B cell (primary cell): ENCODE results near the gene FAM177A1. TPM values are rescaled to one million over a fixed set of nuclear protein-coding genes. Genes with fewer than 3 reads are reported as not detected.
A peak's percentile ranks its signal among the peaks of the same experiment; 100 is the strongest.

Source experiments
- ATAC-seq: fragments of 200-7000 bp; cut with Tn5 transposase; one replicate; pipeline ENCODE4 v1.10.0; 2021; ENCODE audit warnings: low read depth, mild to moderate bottlenecking, moderate number of reproducible peaks, moderate library complexity
- CTCF ChIA-PET: fragments of 350-600 bp; sonication (Branson Sonifier 250); formaldehyde crosslinking; loops from one replicate; lab custom pipeline; 2021; ENCODE audit warnings: antibody characterized with exemption, inconsistent platforms; lab: Charles Lee
- POLR2A ChIA-PET: fragments of 350-600 bp; sonication (Branson Sonifier 250); formaldehyde crosslinking; loops from one replicate; lab custom pipeline; 2021; ENCODE audit warnings: antibody characterized with exemption; lab: Charles Lee
- DNase-seq: peaks from one replicate; pipeline ENCODE4 v3.0.0; 2013
- H2AFZ ChIP-seq: 2 replicates; pipeline ENCODE4 v1.6.1; 2012; ENCODE audit warnings: mild to moderate bottlenecking, low read depth, low read length; ENCODE audit not compliant: insufficient read depth, poor library complexity, severe bottlenecking
- H3K27ac ChIP-seq, 2 donors: 1 replicate in 1 of 2; 2 replicates in 1 of 2; pipeline ENCODE4 v1.5.1; 2012 to 2013; ENCODE audit warnings: low read length in 2 of 2, mild to moderate bottlenecking in 2 of 2, moderate library complexity in 1 of 2
- H3K27me3 ChIP-seq, 4 experiments: fragments of 200-600 bp in 1 of 4; sonication (generic) in 1 of 4; replicated peaks in 1 of 4; 1 replicate in 2 of 4; 2 replicates in 2 of 4; pipeline versions ENCODE4 v1.6.1 to v1.7.0; 2013 to 2016; ENCODE audit warnings: low read length in 3 of 4, mild to moderate bottlenecking in 2 of 4, mixed read lengths in 1 of 4, moderate library complexity in 1 of 4; ENCODE audit not compliant: insufficient read depth in 4 of 4, control insufficient read depth in 3 of 4; ENCODE audit errors: control extremely low read depth in 1 of 4
- H3K36me3 ChIP-seq, 2 experiments: replicated peaks in 1 of 2; 1 replicate in 1 of 2; 2 replicates in 1 of 2; pipeline versions ENCODE4 v1.6.1 to v1.7.1; 2013; ENCODE audit warnings: low read length in 1 of 2; ENCODE audit not compliant: insufficient read depth in 2 of 2, control insufficient read depth in 1 of 2; ENCODE audit errors: control extremely low read depth in 1 of 2, extremely low read depth in 1 of 2
- H3K4me1 ChIP-seq, 2 donors: fragments of 200-600 bp in 1 of 2; sonication (generic) in 1 of 2; 1 replicate in 1 of 2; 2 replicates in 1 of 2; pipeline versions ENCODE4 v1.5.1 to v1.6.1; 2013 to 2017; ENCODE audit warnings: low read length in 2 of 2; ENCODE audit not compliant: control insufficient read depth in 2 of 2, insufficient read depth in 2 of 2
- H3K4me2 ChIP-seq: replicated peaks from 2 replicates; pipeline ENCODE3; 2012; ENCODE audit warnings: mild to moderate bottlenecking, low read depth, low read length; ENCODE audit not compliant: poor library complexity, severe bottlenecking
- H3K4me3 ChIP-seq, 5 experiments: fragments of 200-600 bp in 1 of 5; sonication (generic) in 1 of 5; 1 replicate in 3 of 5; 2 replicates in 2 of 5; pipeline versions ENCODE4 v1.5.1 to v1.7.0; 2011 to 2016; ENCODE audit warnings: low read length in 4 of 5, mild to moderate bottlenecking in 4 of 5, low read depth in 2 of 5, control low read depth in 1 of 5, moderate library complexity in 1 of 5; ENCODE audit not compliant: insufficient read depth in 1 of 5; ENCODE audit errors: control extremely low read depth in 1 of 5, extremely low read depth in 1 of 5
- H3K79me2 ChIP-seq: fragments of 200-600 bp; sonication (generic); one replicate; pipeline ENCODE4 v1.6.0; 2016; ENCODE audit warnings: low read length; ENCODE audit not compliant: control insufficient read depth, insufficient read depth
- H3K9ac ChIP-seq: fragments of 200-600 bp; sonication (generic); 2 replicates; pipeline ENCODE4 v1.6.1; 2017; ENCODE audit warnings: mild to moderate bottlenecking, low read length, moderate library complexity
- H3K9me3 ChIP-seq, 3 donors: one replicate each; pipeline versions ENCODE4 v1.6.1 to v1.7.1; 2013; ENCODE audit warnings: low read length in 2 of 3; ENCODE audit not compliant: control insufficient read depth in 2 of 3, insufficient read depth in 1 of 3; ENCODE audit errors: control extremely low read depth in 1 of 3
- H4K20me1 ChIP-seq: 2 replicates; pipeline ENCODE4 v1.6.0; 2012; ENCODE audit warnings: mild to moderate bottlenecking, low read length; ENCODE audit not compliant: insufficient read depth, control insufficient read depth, poor library complexity, severe bottlenecking
- H3K27ac Mint-ChIP-seq: one replicate; pipeline ENCODE4 v1.8.0; 2021; ENCODE audit warnings: mixed read lengths
- H3K27me3 Mint-ChIP-seq: one replicate; pipeline ENCODE4 v1.8.0; 2021; ENCODE audit warnings: mixed read lengths
- H3K4me1 Mint-ChIP-seq: one replicate; pipeline ENCODE4 v1.8.0; 2021; ENCODE audit warnings: mixed read lengths
- H3K4me3 Mint-ChIP-seq: one replicate; pipeline ENCODE4 v1.8.0; 2021; ENCODE audit warnings: mixed read lengths
- H3K9me3 Mint-ChIP-seq: one replicate; pipeline ENCODE4 v1.8.0; 2022; ENCODE audit warnings: mixed read lengths; ENCODE audit not compliant: insufficient read depth
- CTCF ChIP-seq: fragments of 200-600 bp; IDR thresholded peaks from one replicate; pipeline ENCODE4 v1.8.0; 2022; ENCODE audit warnings: antibody characterized with exemption, mild to moderate bottlenecking
- EZH2 ChIP-seq: IDR thresholded peaks from 2 replicates; pipeline ENCODE4 v1.6.1; 2012; ENCODE audit warnings: borderline replicate concordance, low read depth, mild to moderate bottlenecking, moderate library complexity, low read length; ENCODE audit not compliant: insufficient read depth, poor library complexity, severe bottlenecking
- WGBS: methylation state at CpG from one replicate; pipeline ENCODE4 v1.1.5; 2013; ENCODE audit warnings: missing lambda C conversion rate; ENCODE audit not compliant: insufficient coverage; 5-methylcytosine and 5-hydroxymethylcytosine counted together
- intact Hi-C: fragments of 100-400 bp; cut with micrococcal nuclease; formaldehyde crosslinking; loops from one replicate; pipeline ENCODE4 v1.10.0; 2022
- polyA plus RNA-seq: library from polyadenylated mRNA; depleted of rRNA; stranded (reverse); fragments of >200 nt; gene quantifications from 2 replicates; pipeline ENCODE4 v1.2.3, GENCODE V29; 2012
- total RNA-seq, 2 donors: library from RNA; stranded (reverse); fragments of 120-200 nt in 1 of 2; gene quantifications; 1 replicate in 1 of 2; 2 replicates in 1 of 2; pipeline versions ENCODE4 v1.2.3 to v1.2.4, GENCODE V29; 2013 to 2022

Gene FAM177A1
- total and polyA plus RNA-seq, 2 donors (not counting 1 experiment from before 2014, with no cell fraction given), result 14.3 to 32.1 TPM

GRCh38 chr14:35047976-35048513 is 2.0 kb downstream of the FAM177A1 start:
- DNase-seq, result no peak
- Histone ChIP-seq H3K9me3 (no peaks in the 10 kb centered on the region), H3K4me3 (no peak overlapping the region), H3K27ac (no peak overlapping the region), H3K4me2 (no peak overlapping the region), H3K36me3 (peaks cover 0 to 10% of the 10 kb centered on the region in 2 experiments), H3K27me3 (no peaks in the 10 kb centered on the region), H2AFZ (no peak overlapping the region), H3K79me2 (peaks cover 29% of the 10 kb centered on the region), H4K20me1 (no peaks in the 10 kb centered on the region), H3K9ac (no peak overlapping the region), H3K4me1 (peaks cover 11 to 15% of the 10 kb centered on the region in 2 donors)
- no peak for ATAC-seq
- Mint-ChIP-seq H3K4me1 (peaks cover 26% of the 10 kb centered on the region), H3K9me3 (no peaks in the 10 kb centered on the region), H3K4me3 (peak overlapping the region; percentile 82), H3K27me3 (no peaks in the 10 kb centered on the region), H3K27ac (peak overlapping the region; percentile 24)
- intact Hi-C loops, result loop anchor here (5.0 to 10.0 kb wide), 4 partner anchors 416 to 1274 kb away; partner anchors contain the start of genes EAPP, INSM2, MBIP and SNX6
- ChIA-PET POLR2A (no interaction called here), CTCF (interaction anchor here (0.7 to 1.7 kb wide), 3 partner anchors 15 to 368 kb away, joined by 3 to 4 read pairs (median 4); no protein-coding TSS in a partner anchor)
- TF ChIP-seq EZH2, result no peak
- no peak for TF ChIP-seq CTCF
- WGBS, result no CpG with 5 or more reads among the region's 4 CpGs

GRCh38 chr14:35050652-35051051 is 4.6 kb downstream of the FAM177A1 start:
- TF ChIP-seq CTCF, result no peak
- TF ChIP-seq EZH2, result no peak
- H3K4me3 ChIP-seq, result no peak overlapping the region
- Mint-ChIP-seq H3K4me3 (no peak overlapping the region), H3K4me1 (peaks cover 17% of the 10 kb centered on the region), H3K9me3 (no peaks in the 10 kb centered on the region), H3K27me3 (no peaks in the 10 kb centered on the region), H3K27ac (no peak overlapping the region)
- no peak overlapping the region for H3K27ac ChIP-seq
- H3K27me3 ChIP-seq, result no peaks in the 10 kb centered on the region
- no peak for DNase-seq
- no peak for ATAC-seq
- H3K4me2 ChIP-seq, result no peak overlapping the region
- no peaks in the 10 kb centered on the region for H3K9me3 ChIP-seq
- peaks cover 29% of the 10 kb centered on the region for H3K79me2 ChIP-seq
- WGBS, result no CpG with 5 or more reads among the region's 1 CpG
- intact Hi-C loops, result no loop called here
- H3K36me3 ChIP-seq, result peaks cover 0 to 10% of the 10 kb centered on the region in 2 experiments
- ChIA-PET POLR2A (interaction anchor here (0.6 kb wide), 1 partner anchor 534 kb away, joined by 3 read pairs; no protein-coding TSS in a partner anchor), CTCF (no interaction called here)
- H3K4me1 ChIP-seq, result peaks cover 5 to 8% of the 10 kb centered on the region in 2 donors
- H2AFZ ChIP-seq, result no peak overlapping the region
- no peak overlapping the region for H3K9ac ChIP-seq
- H4K20me1 ChIP-seq, result no peaks in the 10 kb centered on the region
